ENCODE measurements around the gene RPS21.

The RPS21 gene

GRCh38 chr20:62354031-62354808, 32.7 kb upstream of the RPS21 start:
- no peak for DNase-seq

DNA sequence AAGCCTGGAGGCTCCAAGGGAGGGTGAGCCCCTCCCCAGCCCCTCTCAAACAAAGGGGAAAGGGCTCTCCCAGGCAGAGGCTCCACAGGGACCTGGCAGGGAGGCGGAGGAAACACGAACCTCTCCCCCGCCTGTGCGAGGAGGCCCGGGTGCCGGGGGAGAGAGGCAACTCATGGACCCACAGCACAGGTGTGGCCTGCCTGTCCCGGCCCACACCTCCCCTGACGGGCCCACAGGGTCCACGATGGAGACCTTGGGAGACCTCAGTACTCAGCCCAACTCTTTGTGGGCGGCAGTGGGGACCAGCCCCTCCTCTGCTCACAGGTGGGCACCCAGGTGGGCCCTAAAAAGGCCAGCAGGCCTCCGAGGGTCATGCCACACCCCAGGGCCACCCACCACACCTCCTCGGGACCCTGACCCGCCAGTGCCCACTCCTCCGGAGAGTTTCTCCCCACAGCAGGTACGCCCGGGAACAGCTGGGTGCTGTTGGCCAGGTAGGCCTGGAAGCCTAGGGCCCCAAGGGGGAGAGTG, 32.0 kb upstream of the RPS21 start:
- DNase-seq: no peak

- no peak for DNase-seq
These were observed 31.4 kb upstream of the RPS21 start for GRCh38 chr20:62355516-62355877.

DNA sequence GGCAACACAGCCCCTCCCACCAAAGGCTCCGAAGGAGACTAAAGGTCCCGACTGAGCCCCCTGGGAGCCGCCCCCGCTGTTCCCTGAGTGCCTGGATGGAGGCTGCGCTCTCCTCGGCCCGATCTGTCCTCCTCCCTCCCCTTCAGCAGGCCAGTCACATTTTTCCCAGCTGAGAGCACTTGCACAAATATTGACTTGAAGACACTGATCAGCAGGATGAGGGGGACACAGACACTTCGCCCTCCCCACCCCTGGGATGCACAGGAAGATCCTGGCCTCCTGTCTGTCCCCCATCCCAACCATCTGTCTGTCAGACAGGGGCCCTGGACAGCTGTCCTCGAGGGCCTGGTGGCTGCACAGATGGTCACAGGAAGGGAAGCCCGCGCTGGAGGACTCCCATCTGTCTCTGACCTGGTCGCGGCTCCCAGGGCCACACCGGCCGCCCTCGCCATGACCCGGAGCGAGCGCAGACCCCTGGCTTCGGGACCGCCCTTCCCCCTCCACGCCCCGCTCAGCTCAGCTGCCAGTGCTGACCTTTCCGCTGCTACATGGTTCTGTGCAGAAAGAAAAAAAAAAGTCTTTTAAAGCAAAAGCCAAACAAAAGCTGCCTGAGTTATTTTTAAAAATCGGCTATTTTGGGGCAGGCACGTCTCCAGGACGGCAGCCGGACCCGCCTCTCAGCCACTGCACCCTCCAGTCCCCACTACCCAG, 30.9 kb upstream of the RPS21 start:
- DNase-seq: no peak

DNA sequence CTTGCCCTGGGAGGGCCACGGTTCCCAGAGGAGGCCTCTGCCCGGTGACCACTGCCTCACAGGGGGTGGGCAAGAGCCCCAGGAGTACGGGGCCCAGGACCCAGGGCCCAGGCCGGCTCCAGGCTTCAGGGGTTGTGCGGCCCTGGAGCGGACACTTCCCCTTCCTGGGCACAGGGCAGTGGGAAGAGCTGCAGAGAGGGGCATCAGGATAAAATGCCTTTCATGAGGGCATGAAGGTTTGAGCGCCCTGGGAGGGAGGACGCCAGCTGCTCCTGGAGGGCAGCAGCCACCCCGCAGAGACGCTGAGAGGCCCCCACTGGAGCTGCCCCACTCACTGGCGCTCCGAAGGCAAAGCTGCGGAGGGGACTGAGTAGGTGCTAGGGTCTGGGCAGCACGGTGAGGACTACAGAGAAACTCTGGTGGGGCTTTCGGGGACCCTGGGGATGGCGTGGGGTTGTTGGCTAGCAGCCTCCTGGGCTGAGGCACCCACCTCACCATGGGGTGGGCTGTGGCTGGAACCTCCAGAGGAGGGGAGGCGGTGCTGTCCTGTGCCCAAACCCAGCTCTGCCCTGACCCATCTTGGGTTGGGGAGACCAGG, 30.2 kb upstream of the RPS21 start:
- no peak for DNase-seq

- no peak for DNase-seq
These were observed 29.7 kb upstream of the RPS21 start for GRCh38 chr20:62357187-62357667.

- no peak for DNase-seq
These were observed 29.2 kb upstream of the RPS21 start for GRCh38 chr20:62357681-62358080.

GRCh38 chr20:62358171-62359042, 28.5 kb upstream of the RPS21 start:
- no peak for DNase-seq

DNA sequence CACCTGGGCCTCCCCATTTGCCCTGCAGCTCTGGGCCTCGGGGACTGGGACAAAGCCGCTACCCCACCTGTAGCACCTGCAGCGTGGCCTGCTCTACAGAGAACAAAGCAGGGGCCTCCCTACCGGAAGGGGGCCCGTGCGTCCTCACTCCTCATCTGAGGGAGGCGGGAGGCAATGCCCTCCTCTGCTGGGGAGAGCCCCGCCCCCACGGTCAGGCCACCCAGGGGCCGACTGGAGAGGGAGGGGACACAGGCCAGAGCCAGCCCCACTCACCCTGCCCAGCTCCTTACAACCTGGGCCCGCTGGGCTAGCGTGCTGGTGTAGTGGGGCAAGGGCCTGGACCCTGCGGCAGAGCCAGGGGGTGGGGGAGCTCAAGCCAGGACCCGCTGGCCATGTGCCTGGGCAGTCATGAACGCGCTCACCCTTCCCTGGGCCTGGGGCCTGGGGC, 27.8 kb upstream of the RPS21 start:
- DNase-seq: no peak

- no peak for DNase-seq
These were observed 27.3 kb upstream of the RPS21 start for GRCh38 chr20:62359491-62360121.

- DNase-seq: no peak
These were observed 25.8 kb upstream of the RPS21 start for GRCh38 chr20:62360854-62361798.

DNA sequence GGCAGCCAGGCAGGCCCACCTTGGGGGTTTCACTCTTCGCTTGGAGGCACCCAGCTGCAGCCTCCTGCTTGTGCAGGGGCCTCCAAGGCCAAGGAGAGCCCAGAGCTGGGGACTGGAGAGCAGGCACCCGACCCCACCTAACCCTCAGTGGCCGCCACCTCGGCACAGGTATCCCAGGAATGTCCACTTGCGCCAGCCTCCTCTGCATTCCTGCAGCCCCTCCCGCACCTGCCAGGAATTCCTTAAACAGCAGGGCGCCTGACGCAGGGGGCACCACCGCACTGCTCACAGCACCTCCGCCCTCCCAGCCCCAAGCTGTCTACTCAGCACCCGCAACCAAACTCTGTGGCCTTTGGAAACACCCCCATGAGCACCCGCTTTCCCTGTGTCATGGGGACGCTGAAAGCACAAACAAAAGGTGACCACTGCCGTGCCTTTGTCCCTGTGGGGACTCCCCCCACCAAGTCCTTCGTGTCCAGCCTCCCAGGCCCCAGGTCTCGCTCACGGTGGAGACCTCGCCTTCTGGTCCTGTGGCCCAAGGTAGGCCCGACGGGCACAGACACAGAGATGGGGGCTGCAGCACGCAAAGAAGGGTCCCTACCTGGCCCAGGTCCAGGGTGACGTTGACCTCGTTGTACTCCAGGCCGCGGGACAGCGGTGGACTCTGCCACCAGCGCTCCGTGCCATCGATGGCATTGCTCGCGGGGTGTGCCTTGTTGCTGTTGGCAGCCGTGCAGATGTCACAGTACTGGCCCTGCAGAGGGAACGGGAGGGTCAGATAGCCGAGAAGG, 24.9 kb upstream of the RPS21 start:
- DNase-seq: no peak

DNA sequence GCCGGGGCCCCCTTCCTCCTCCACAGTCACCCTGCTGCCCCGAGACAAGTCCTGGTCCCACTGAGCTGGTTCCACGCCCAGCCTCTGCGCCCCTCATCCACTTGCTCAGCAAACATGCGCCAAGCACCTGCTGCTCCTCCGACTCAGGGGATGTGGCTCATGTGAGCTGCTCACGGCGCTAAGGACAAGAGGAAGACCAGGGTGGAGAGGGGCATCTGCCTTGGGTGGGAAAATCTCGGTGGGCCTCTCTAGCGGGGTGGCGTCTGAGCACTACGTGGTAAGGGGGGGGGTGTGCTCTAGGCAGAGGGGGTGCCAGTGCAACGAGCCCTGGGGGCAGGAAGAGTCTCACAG, 24.3 kb upstream of the RPS21 start:
- no peak for DNase-seq

DNA sequence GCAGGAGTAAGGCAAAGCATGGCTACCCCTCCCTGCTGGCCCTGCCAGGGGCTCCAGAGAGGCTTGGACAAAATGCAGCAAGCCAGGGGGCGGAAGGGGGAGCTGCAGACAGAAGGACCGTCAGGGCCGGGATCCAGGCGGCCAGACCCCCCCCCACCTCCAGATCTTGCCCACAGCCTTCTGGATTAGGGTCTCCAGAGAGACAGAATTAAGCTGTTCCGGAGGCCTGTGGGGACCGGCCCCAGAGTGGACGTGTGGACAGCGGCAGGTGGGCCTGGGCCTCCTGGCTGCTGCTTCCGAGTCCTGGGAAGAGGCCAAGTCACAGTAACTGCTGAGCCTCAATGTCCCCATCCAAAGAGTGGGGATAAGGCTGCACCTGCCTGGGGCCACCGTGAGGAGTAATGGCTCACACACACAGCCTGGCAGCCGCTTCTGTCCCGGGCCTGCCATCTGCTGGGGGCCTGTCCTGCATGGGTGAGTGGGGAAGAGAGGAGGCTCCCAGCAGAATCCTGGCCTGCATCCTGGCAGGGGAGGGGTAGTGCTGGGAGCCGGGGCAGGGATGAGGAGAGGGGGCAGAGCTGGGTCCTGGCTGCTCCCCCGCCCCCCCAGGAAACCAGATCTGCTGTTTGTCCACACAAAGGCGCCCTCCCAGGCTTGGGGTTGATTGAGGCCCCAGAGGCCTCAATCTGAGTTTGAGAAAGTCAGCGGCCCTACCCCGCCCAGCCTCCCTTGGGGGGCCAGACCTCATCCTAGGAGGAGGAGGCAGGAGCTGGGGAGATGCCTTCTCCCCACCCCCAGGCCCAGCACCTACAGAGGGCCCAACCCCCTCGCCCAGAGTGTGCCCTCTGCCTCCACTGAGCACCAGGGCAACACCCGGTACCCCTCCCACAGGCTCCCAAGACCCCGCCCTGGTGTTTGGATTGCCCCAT, 23.6 kb upstream of the RPS21 start:
- no peak for DNase-seq

- no peak for DNase-seq
These were observed 22.7 kb upstream of the RPS21 start for GRCh38 chr20:62363920-62364851.

GRCh38 chr20:62364911-62365736, 21.8 kb upstream of the RPS21 start:
- DNase-seq: no peak

GRCh38 chr20:62365814-62366369, 21.0 kb upstream of the RPS21 start:
- DNase-seq: no peak
